HG03135 (cell line): ENCODE measurements around the gene ADPRHL1.

ENCODE experiments used
- ATAC-seq: cut with Tn5 transposase; IDR thresholded peaks from one replicate; pipeline ENCODE4 v1.9.1; 2021; ENCODE audit warnings: mild to moderate bottlenecking, moderate library complexity; ENCODE audit not compliant: unreplicated experiment

Gene ADPRHL1

GRCh38 chr13:113417836-113418721 is 35.2 kb downstream of the ADPRHL1 start:
- no peak for ATAC-seq

DNA sequence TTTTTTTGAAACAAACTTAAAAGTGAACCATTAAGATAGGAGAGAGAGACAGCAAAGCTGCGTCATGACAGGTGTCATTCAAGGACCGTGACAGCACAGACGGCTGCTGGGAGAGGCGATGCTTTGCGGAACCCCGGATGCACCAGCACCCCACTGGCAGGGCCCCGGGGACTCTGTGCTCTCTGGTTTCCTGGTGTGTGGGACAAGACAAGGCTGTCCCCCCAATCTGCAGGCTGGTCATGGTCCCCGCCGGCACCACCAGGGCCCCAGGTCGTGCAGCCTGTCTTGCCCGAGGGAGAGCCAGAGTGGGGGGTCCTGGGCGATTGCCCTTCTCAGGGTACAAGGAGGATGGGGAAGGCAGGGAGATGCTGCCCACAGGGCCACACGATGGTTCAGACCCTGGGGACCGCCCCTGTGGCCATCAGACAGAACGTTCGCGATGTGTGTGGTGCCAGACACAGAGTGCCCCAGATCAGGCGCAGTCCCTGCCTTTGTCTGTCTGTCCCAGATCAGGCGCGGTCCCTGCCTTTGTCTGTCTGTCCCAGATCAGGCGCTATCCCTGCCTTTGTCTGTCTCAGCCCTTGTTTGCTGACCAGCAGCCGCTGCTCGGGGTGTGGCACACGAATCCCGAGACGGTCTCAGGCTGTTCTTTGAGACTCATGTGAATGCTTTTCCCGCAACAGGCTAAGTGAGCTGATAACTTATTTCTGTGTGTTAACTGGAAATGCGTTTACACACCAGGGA is 36.1 kb downstream of the ADPRHL1 start:
- no peak for ATAC-seq

GRCh38 chr13:113415825-113416224 is 37.5 kb downstream of the ADPRHL1 start:
- no peak for ATAC-seq

DNA sequence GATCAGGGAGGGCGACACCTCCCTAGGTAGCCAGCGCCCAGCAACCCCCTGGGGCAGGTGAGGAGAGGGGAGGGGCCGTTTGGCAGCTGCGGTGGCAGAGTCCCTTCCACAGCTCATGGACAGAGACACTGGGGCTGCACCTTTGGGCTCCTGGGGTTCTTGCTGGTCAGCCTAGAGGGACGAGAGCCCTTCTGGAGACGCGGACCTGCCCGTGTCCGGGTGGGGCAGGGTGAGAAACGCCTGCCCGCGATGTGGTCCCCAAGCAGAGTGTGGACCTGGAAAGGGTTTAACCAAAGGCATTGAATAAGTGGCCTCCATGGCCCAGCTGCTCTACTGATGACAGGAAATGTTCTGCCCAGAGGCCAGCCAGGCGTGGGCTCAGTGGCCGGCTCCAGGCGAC is 38.3 kb downstream of the ADPRHL1 start:
- ATAC-seq = no peak

DNA sequence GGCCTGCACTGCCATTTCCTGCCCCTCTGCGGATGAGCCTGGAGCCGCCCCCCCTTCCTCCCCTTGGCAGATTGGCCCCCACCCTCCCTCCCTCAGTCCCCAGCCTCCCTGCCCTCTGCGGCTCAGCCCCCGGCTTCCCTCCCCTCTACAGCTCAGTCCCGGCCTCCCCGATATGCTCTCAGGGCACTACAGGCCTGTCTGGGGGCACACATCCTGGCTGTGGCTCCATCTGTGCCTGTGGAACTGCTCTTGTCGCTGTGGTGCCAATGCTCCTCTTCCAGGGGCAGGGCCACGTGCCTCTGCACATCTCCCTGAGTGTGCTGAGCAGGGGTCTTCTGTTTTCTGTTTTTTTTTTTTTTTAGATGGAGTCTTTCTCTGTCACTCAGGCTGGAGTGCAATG is 39.0 kb downstream of the ADPRHL1 start:
- ATAC-seq = no peak

GRCh38 chr13:113413898-113414282 is 39.4 kb downstream of the ADPRHL1 start:
- ATAC-seq = no peak

GRCh38 chr13:113413178-113413897 is 40.0 kb downstream of the ADPRHL1 start:
- ATAC-seq = no peak

DNA sequence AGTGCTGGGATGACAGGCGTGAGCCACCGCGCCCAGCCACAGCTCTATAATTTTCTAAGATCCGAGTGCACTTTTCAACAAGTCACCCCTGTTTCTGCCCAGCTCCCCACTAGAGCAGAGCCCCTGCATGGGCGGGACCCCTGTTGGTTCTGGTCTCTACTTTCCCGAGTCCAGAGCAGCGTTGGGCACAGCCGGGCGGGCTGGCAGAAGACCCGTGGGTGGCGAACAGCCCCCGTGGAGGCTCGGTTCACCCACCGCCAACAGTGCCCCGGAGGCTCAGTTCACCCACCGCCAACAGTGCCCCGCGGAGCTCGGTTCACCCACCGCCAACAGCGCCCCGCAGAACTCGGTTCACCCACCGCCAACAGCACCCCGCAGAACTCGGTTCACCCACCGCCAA is 40.8 kb downstream of the ADPRHL1 start:
- no peak for ATAC-seq

- ATAC-seq = no peak
These were observed 41.9 kb downstream of the ADPRHL1 start for GRCh38 chr13:113411216-113412023.

DNA sequence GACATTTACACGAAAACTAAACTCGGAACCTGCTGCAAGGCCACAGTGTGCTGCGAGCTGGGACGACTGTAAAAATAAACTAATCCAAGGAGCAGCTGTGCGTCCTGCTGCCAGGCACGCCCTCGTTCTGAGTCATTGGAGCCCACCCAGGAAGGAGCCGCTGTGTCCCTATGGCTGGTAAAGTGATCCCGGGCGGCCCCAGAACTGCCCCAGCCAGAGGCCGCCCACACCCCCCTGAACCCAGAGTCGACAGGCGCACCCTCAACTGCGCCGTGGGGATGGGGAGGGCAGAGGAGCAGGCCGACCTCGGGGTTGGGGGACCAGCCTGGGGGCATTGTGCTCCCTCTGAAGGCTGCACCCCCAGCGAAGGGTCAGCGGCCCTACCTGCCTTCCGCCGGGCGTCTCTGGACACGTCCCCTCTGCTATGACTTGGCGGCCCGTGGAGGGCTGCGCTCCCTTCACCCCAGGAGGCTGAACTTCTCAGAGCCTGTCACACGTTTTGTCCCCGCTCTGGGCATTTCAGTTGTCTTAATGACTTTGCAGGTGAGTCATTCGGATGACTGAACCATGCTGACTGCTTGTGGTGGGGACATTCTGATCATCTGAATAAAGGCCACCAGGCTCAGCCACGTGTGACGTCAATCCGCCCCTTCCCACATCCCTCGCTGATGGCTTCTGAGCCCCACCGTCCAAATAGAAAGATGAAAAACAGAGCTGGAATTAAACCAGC is 42.7 kb downstream of the ADPRHL1 start:
- no peak for ATAC-seq

DNA sequence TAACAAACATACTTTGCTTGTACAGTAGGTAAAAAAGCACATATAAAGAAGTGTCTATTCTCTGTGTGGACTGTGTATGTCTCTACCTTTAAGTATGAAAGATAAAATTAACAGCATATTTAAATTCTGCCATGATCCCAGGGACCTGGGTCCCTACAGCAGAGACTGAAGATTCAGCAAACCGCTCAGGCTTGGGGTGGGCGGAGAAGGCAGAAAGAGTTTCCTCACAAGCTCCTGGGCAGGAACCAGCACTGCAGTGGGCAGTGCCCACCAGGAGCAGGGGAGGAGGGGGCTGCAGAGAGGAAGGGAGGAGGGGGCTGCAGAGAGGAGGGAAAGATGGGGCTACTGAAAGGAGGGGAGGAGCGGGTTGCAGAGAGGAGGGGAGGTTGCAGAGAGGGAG is 44.7 kb downstream of the ADPRHL1 start:
- ATAC-seq = no peak

DNA sequence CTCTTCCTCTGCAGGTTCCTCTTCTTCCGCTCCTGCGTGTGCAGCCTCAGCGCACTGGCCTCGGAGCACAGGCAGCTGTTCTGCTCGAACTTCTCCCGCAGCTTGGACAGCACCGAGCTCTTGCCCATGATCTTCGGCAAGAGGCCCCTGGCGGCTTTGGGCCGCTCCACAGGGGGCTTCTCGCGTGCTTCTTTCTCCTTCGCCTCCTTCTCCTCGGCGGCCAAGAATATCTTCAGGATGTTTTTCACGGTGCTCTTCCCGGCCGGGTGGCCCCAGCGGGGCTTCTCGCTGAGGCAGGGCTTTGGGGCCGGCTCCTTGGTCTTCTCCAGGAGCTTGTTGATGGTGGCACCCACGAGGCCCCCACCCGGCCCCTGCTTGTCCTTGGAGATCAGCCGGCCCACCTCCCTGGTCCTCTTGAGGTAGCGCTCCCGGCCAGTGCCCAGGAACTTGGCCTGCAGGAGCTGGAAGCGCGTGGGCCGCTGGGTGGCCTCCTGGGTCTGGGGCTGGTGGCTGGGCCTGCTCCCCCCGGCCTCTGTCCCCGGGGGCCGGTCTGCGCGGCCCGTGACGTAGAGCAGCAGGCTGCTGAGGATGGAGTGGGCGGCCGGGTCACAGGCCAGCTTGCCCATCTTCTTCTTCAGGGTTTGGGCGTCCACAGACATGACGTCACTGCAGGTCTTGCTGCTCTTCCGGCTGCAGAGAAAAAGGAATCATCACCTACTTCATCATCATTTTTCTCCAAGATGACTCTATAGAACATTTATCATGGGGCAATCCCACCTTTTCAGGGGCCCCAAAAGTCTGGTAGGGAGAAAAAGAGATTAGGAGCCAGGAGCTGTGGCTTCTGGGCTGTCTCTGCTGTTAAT is 45.5 kb downstream of the ADPRHL1 start:
- ATAC-seq = no peak

- ATAC-seq = no peak
These were observed 46.2 kb downstream of the ADPRHL1 start for GRCh38 chr13:113407103-113407530.

- no peak for ATAC-seq
These were observed 46.8 kb downstream of the ADPRHL1 start for GRCh38 chr13:113406321-113407102.

DNA sequence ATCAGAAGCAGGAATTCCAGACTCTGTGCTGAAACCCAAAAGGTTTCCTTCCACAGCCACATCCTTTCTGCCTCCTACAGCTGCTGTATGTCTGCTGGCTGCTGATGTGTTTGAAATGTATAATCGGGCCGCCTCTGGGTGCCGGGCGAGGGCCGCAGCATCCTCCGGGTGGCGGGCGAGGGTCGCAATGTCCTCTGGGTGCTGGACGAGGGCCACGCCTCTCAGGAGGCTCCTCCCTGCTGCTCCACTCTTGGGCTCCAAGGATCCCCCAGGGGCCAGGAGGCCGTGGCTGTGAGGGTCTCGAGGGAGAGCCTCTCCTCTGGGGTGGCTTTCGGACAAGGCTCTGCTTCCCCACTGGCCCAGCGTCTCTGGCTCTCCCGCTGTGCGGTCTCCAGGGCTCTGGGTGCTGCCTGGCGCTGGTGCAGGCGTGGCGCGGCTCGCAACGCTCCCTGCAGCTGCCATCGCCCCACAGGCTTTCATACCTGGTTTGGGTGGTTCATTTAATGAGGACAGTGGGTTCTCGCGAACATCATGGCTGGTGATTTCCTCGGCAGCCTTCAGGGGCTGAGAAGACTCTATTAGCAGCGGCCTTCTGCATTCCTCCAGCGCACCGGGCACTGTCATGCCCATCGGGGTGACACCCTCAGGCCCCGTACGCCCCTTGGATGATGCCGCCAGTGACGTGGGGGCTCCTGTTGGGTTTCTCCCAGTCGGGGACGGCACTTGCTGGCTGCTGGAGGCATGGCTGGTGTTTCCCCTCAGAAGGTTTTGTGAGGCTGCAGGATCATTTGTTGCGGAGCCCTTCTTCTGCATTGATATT is 47.6 kb downstream of the ADPRHL1 start:
- no peak for ATAC-seq

DNA sequence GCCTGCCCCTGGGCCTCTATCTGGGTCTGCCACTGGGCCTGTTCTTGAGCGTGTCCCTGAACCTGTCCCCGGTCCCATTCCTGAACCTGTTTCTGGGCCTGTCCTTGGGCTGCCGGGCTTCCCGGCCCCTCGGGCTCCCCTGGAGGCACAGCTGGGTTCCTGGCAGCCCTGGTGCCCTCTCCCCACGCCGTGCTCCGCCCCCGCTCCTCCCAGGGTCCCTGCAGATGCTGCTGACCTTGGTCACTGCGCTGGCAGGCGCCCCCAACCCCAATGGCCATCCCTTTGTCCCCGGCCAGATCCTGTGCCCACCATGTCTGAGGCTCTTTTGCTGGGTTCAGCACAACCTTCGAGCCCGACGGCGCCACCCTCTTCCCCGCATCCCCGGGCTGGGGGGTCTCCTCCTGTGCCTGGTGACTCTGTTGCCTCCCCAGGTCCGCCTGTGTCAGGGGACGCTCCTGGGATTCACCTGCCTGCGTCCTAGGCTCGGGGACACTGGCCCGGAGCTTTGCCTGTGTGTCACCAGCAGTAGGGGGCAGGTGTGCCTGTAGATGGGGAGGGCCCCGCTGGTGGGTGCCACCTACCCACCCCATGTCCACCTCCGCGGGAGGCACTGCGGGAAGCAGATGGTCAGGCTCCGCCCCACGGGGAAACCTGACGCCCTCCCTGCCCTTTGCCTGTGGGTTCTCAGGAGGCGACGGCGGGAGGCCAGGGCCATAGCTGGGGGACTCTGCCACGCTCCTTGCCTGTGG is 48.4 kb downstream of the ADPRHL1 start:
- ATAC-seq = no peak

DNA sequence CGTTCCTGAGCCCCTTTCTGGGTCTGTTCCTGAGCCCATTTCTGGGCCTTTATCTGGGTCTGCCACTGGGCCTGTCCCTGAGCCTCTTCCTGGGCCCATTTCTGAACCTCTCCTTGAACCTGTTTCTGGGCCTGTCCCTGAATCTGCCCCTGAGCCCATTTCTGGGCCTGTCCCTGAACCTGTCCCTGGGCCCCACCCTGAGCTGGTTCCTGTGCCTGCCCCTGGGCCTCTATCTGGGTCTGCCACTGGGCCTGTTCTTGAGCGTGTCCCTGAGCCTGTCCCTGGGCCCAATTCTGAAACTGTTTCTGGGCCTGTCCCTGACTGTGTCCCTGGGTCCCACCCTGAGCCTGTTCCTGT is 48.9 kb downstream of the ADPRHL1 start:
- no peak for ATAC-seq
